ENCODE results near the gene RPS6KA4.

Gene RPS6KA4

GRCh38 chr11:64358536-64358906 lies 441 bp upstream of the RPS6KA4 start:
- no peak for DNase-seq
- Mint-ChIP-seq H3K36me3 (ENCODE audit: insufficient read depth) (peaks cover 26% of the 10 kb centered on the region), H3K27ac (peak overlapping the region in 1 of 2 donors; percentile 83), H3K9me3 (no peaks in the 10 kb centered on the region), H3K27me3 (no peaks in the 10 kb centered on the region), H3K4me3 (peak overlapping the region; percentile 77 to 93), H3K4me1 (ENCODE audit: low read depth in 2 of 2) (peaks cover 22 to 30% of the 10 kb centered on the region in 2 donors)
- no peak for ATAC-seq (replicated peaks)

GRCh38 chr11:64359712-64360445 lies 917 bp downstream of the RPS6KA4 start:
- ATAC-seq (replicated peaks): peak; percentile 9
- no peak for DNase-seq
- no peaks in the 10 kb centered on the region for H3K9me3 Mint-ChIP-seq

GRCh38 chr11:64360448-64360921 lies 1.5 kb downstream of the RPS6KA4 start:
- peak overlapping the region; percentile 69 to 86 for H3K27ac Mint-ChIP-seq
- peaks cover 22 to 34% of the 10 kb centered on the region in 2 donors for H3K4me1 Mint-ChIP-seq (ENCODE audit: low read depth in 2 of 2)
- no peaks in the 10 kb centered on the region for H3K9me3 Mint-ChIP-seq
- H3K27me3 Mint-ChIP-seq: no peaks in the 10 kb centered on the region
- peaks cover 40% of the 10 kb centered on the region for H3K36me3 Mint-ChIP-seq (ENCODE audit: insufficient read depth)
- DNase-seq (no peak), ATAC-seq (replicated peaks) (no peak)
- peak overlapping the region; percentile 93 for H3K4me3 Mint-ChIP-seq

More at GRCh38 chr11:64359712-64360445, 917 bp downstream of the RPS6KA4 start:
- Mint-ChIP-seq H3K36me3 (ENCODE audit: insufficient read depth) (peaks cover 34% of the 10 kb centered on the region), H3K27me3 (no peaks in the 10 kb centered on the region), H3K4me3 (peak overlapping the region; percentile 93), H3K27ac (peak overlapping the region; percentile 69 to 86), H3K4me1 (ENCODE audit: low read depth in 2 of 2) (peaks cover 22 to 34% of the 10 kb centered on the region in 2 donors)

GRCh38 chr11:64361659-64362058 lies 2.7 kb downstream of the RPS6KA4 start:
- ATAC-seq (replicated peaks): no peak
- H3K27ac Mint-ChIP-seq: no peak overlapping the region

GRCh38 chr11:64362339-64362738 lies 3.4 kb downstream of the RPS6KA4 start:
- ATAC-seq (replicated peaks) (no peak), DNase-seq (no peak)
- Mint-ChIP-seq H3K4me3 (no peak overlapping the region), H3K27ac (peak overlapping the region in 1 of 2 donors; percentile 13), H3K4me1 (ENCODE audit: low read depth in 2 of 2) (peaks cover 18 to 28% of the 10 kb centered on the region in 2 donors), H3K27me3 (no peaks in the 10 kb centered on the region), H3K9me3 (no peaks in the 10 kb centered on the region), H3K36me3 (ENCODE audit: insufficient read depth) (peaks cover 52% of the 10 kb centered on the region)

More at GRCh38 chr11:64361659-64362058, 2.7 kb downstream of the RPS6KA4 start:
- Mint-ChIP-seq H3K27me3 (no peaks in the 10 kb centered on the region), H3K36me3 (ENCODE audit: insufficient read depth) (peaks cover 50% of the 10 kb centered on the region), H3K4me1 (ENCODE audit: low read depth in 2 of 2) (peaks cover 18 to 30% of the 10 kb centered on the region in 2 donors), H3K9me3 (no peaks in the 10 kb centered on the region), H3K4me3 (peak overlapping the region in 1 of 2 donors; percentile 93)
- no peak for DNase-seq

GRCh38 chr11:64364435-64364834 lies 5.5 kb downstream of the RPS6KA4 start:
- ATAC-seq (replicated peaks) (no peak), DNase-seq (no peak)
- Mint-ChIP-seq H3K4me1 (ENCODE audit: low read depth in 2 of 2) (peaks cover 11 to 20% of the 10 kb centered on the region in 2 donors), H3K27ac (peak overlapping the region in 1 of 2 donors; percentile 77), H3K4me3 (no peak overlapping the region), H3K9me3 (no peaks in the 10 kb centered on the region), H3K36me3 (ENCODE audit: insufficient read depth) (peaks cover 67% of the 10 kb centered on the region), H3K27me3 (no peaks in the 10 kb centered on the region)

GRCh38 chr11:64364911-64365310 lies 5.9 kb downstream of the RPS6KA4 start:
- Mint-ChIP-seq H3K36me3 (ENCODE audit: insufficient read depth) (peaks cover 67% of the 10 kb centered on the region), H3K9me3 (no peaks in the 10 kb centered on the region), H3K27ac (no peak overlapping the region), H3K4me1 (ENCODE audit: low read depth in 2 of 2) (peaks cover 6 to 15% of the 10 kb centered on the region in 2 donors), H3K27me3 (no peaks in the 10 kb centered on the region), H3K4me3 (no peak overlapping the region)
- ATAC-seq (replicated peaks): no peak
- no peak for DNase-seq

- Mint-ChIP-seq H3K27me3 (no peaks in the 10 kb centered on the region), H3K4me1 (ENCODE audit: low read depth in 2 of 2) (peaks cover 0 to 4% of the 10 kb centered on the region in 2 donors), H3K9me3 (no peaks in the 10 kb centered on the region), H3K36me3 (ENCODE audit: insufficient read depth) (peaks cover 76% of the 10 kb centered on the region), H3K27ac (no peak overlapping the region), H3K4me3 (no peak overlapping the region)
- no peak for ATAC-seq (replicated peaks)
- no peak for DNase-seq
These were observed 7.8 kb downstream of the RPS6KA4 start for GRCh38 chr11:64366751-64367150.

GRCh38 chr11:64367931-64368672 lies 9.1 kb downstream of the RPS6KA4 start:
- Mint-ChIP-seq H3K4me3 (no peak overlapping the region), H3K36me3 (ENCODE audit: insufficient read depth) (peaks cover 69% of the 10 kb centered on the region), H3K27ac (no peak overlapping the region), H3K9me3 (no peaks in the 10 kb centered on the region), H3K4me1 (ENCODE audit: low read depth in 2 of 2) (peaks cover 3 to 4% of the 10 kb centered on the region in 2 donors), H3K27me3 (no peaks in the 10 kb centered on the region)
- ATAC-seq (replicated peaks) (no peak), DNase-seq (no peak)

- Mint-ChIP-seq H3K27me3 (no peaks in the 10 kb centered on the region), H3K36me3 (ENCODE audit: insufficient read depth) (peaks cover 64% of the 10 kb centered on the region), H3K9me3 (no peaks in the 10 kb centered on the region), H3K27ac (no peak overlapping the region), H3K4me3 (no peak overlapping the region), H3K4me1 (ENCODE audit: low read depth in 2 of 2) (peaks cover 3 to 4% of the 10 kb centered on the region in 2 donors)
- no peak for DNase-seq
- no peak for ATAC-seq (replicated peaks)
These were observed 9.7 kb downstream of the RPS6KA4 start for GRCh38 chr11:64368673-64369074.

- Mint-ChIP-seq H3K9me3 (no peaks in the 10 kb centered on the region), H3K27me3 (no peaks in the 10 kb centered on the region), H3K4me1 (ENCODE audit: low read depth in 2 of 2) (peaks cover 0 to 3% of the 10 kb centered on the region in 2 donors), H3K27ac (no peak overlapping the region), H3K36me3 (ENCODE audit: insufficient read depth) (peaks cover 55% of the 10 kb centered on the region), H3K4me3 (no peak overlapping the region)
- ATAC-seq (replicated peaks): no peak
- no peak for DNase-seq
These were observed 10.8 kb downstream of the RPS6KA4 start for GRCh38 chr11:64369440-64370421.

- Mint-ChIP-seq H3K9me3 (no peaks in the 10 kb centered on the region), H3K4me1 (ENCODE audit: low read depth in 2 of 2) (peaks cover 0 to 3% of the 10 kb centered on the region in 2 donors), H3K36me3 (ENCODE audit: insufficient read depth) (peaks cover 40% of the 10 kb centered on the region), H3K27me3 (no peaks in the 10 kb centered on the region), H3K4me3 (no peak overlapping the region), H3K27ac (no peak overlapping the region)
- no peak for DNase-seq
- no peak for ATAC-seq (replicated peaks)
These were observed 12.2 kb downstream of the RPS6KA4 start for GRCh38 chr11:64371201-64371600.

GRCh38 chr11:64372021-64372420 lies 13.1 kb downstream of the RPS6KA4 start:
- H3K9me3 Mint-ChIP-seq: no peaks in the 10 kb centered on the region
- no peak overlapping the region for H3K4me3 Mint-ChIP-seq
- peaks cover 34% of the 10 kb centered on the region for H3K36me3 Mint-ChIP-seq (ENCODE audit: insufficient read depth)
- ATAC-seq (replicated peaks) (no peak), DNase-seq (no peak)
- H3K27me3 Mint-ChIP-seq: no peaks in the 10 kb centered on the region
- H3K4me1 Mint-ChIP-seq (ENCODE audit: low read depth in 2 of 2): peaks cover 0 to 3% of the 10 kb centered on the region in 2 donors
- H3K27ac Mint-ChIP-seq: no peak overlapping the region

All from effector memory CD8-positive, alpha-beta T cell (primary cell).